K562 (cell line): ENCODE measurements around the gene ITPRIP. TPM values are rescaled to one million over a fixed set of nuclear protein-coding genes. Genes with fewer than 3 reads are reported as not detected.

Experiments
- ATAC-seq: fragments of 200-7000 bp; cut with Tn5 transposase; 3 replicates; pipeline ENCODE4 v1.9.1; 2020; ENCODE audit warnings: moderate library complexity
- BruUV-seq: library from RNA; stranded (reverse); fragments of 400-500 nt; replicated peaks from 2 replicates; lab custom pipeline; 2021; lab: Mats Ljungman, UMichigan
- CTCF ChIA-PET: fragments of 300-600 bp; formaldehyde crosslinking; extraction: SDS; loops from one replicate; lab custom pipeline; 2021; ENCODE audit warnings: low intra/inter-chr PET ratio; lab: Yijun Ruan, JAX
- POLR2A ChIA-PET: fragments of 300-600, 350-650 bp; sonication (Branson Sonifier 250); formaldehyde crosslinking; extraction: SDS; loops from one replicate; lab custom pipeline; 2021; ENCODE audit warnings: antibody characterized with exemption, inconsistent platforms; lab: Yijun Ruan, JAX
- DNase-seq, 4 experiments: peaks; one replicate each; pipeline versions ENCODE4 v3.0.0 to v3.0.0-alpha.2; 2011 to 2018; ENCODE audit warnings: low spot score in 3 of 4, mixed read lengths in 3 of 4; ENCODE audit errors: extremely low read depth in 1 of 4
- FAIRE-seq: peaks from 2 replicates; lab custom pipeline; 2011; peaks lifted over from hg19 to GRCh38; lab: Jason Lieb, UNC
- H2AFZ ChIP-seq: 2 replicates; pipeline ENCODE4 v1.6.0; 2011; ENCODE audit warnings: low read depth, low read length, control low read depth, inconsistent platforms
- H3K27ac ChIP-seq: fragments of 200-600 bp; 3 replicates; pipeline ENCODE4 v1.8.0; 2011; ENCODE audit warnings: low read depth, mild to moderate bottlenecking, control low read depth, inconsistent platforms, low read length, moderate library complexity, mixed read lengths; ENCODE audit errors: extremely low read depth
- H3K27me3 ChIP-seq, 2 experiments: fragments of 300-600 bp in 1 of 2; 2 replicates in 1 of 2; 3 replicates in 1 of 2; pipeline versions ENCODE4 v1.6.0 to v1.8.0; 2011; ENCODE audit warnings: inconsistent platforms in 2 of 2, low read length in 2 of 2, mild to moderate bottlenecking in 1 of 2, mixed read lengths in 1 of 2, moderate library complexity in 1 of 2; ENCODE audit not compliant: control insufficient read depth in 2 of 2, insufficient read depth in 2 of 2
- H3K36me3 ChIP-seq: fragments of 300-600 bp; 3 replicates; pipeline ENCODE4 v1.8.0; 2011; ENCODE audit warnings: mild to moderate bottlenecking, low read length, inconsistent platforms; ENCODE audit not compliant: control insufficient read depth, insufficient read depth
- H3K4me1 ChIP-seq, 2 experiments: fragments of 200-600 bp in 1 of 2; replicated peaks in 1 of 2; 2 replicates in 1 of 2; 3 replicates in 1 of 2; pipeline versions ENCODE4 v1.5.1 to v1.8.0; 2011; ENCODE audit warnings: inconsistent platforms in 2 of 2, low read length in 2 of 2, mild to moderate bottlenecking in 1 of 2, mixed read lengths in 1 of 2, moderate library complexity in 1 of 2; ENCODE audit not compliant: control insufficient read depth in 2 of 2, insufficient read depth in 2 of 2
- H3K4me2 ChIP-seq: 2 replicates; pipeline ENCODE4 v1.6.1; 2011; ENCODE audit warnings: low read length, control low read depth, inconsistent platforms, mixed read lengths; ENCODE audit not compliant: insufficient read depth
- H3K4me3 ChIP-seq: fragments of 200-600 bp; sonication (generic), shearing (Covaris generic); 2 replicates; pipeline ENCODE4 v1.5.1; 2016; ENCODE audit warnings: control low read depth, inconsistent platforms
- H3K79me2 ChIP-seq: fragments of 200-600 bp; 3 replicates; pipeline ENCODE4 v1.8.0; 2011; ENCODE audit warnings: low read length, inconsistent platforms; ENCODE audit not compliant: control insufficient read depth, insufficient read depth
- H3K9ac ChIP-seq, 2 experiments: 2 replicates each; pipeline versions ENCODE4 v1.6.0 to v1.6.1; 2011; ENCODE audit warnings: low read depth in 2 of 2, low read length in 2 of 2, control low read depth in 1 of 2, inconsistent platforms in 1 of 2, mild to moderate bottlenecking in 1 of 2, mixed read lengths in 1 of 2; ENCODE audit not compliant: insufficient read depth in 1 of 2
- H3K9me1 ChIP-seq: one replicate; pipeline ENCODE4 v1.6.0; 2011; ENCODE audit warnings: inconsistent platforms, mild to moderate bottlenecking, low read length, moderate library complexity; ENCODE audit not compliant: control insufficient read depth, insufficient read depth
- H3K9me3 ChIP-seq: replicated peaks from 2 replicates; pipeline ENCODE4 v1.5.1; 2011; ENCODE audit warnings: low read depth, low read length, inconsistent platforms; ENCODE audit not compliant: control insufficient read depth, insufficient read depth
- H4K20me1 ChIP-seq: replicated peaks from 2 replicates; pipeline ENCODE4 v1.6.1; 2011; ENCODE audit warnings: low read length, inconsistent platforms, mixed read lengths; ENCODE audit not compliant: control insufficient read depth, insufficient read depth
- ARNT ChIP-seq, 2 experiments: fragments of 450-650 bp; IDR thresholded peaks; 2 replicates each; pipeline ENCODE4 v1.6.1; 2016; ENCODE audit warnings: mild to moderate bottlenecking in 1 of 2
- CBFB ChIP-seq: sonication (generic); formaldehyde crosslinking; IDR thresholded peaks from 2 replicates; pipeline ENCODE4 v1.4.0; 2020; ENCODE audit warnings: mild to moderate bottlenecking, missing genetic modification reagents
- ELK1 ChIP-seq: sonication (generic); formaldehyde crosslinking; IDR thresholded peaks from 2 replicates; pipeline ENCODE4 v1.8.1; 2022; ENCODE audit warnings: missing genetic modification reagents
- FOXJ3 ChIP-seq: sonication (generic); formaldehyde crosslinking; IDR thresholded peaks from 2 replicates; pipeline ENCODE4 v1.4.0; 2020; ENCODE audit warnings: mild to moderate bottlenecking, missing genetic modification reagents
- HES1 ChIP-seq: fragments of 450-650 bp; IDR thresholded peaks from 2 replicates; pipeline ENCODE4 v1.6.1; 2016; ENCODE audit warnings: low read depth, mild to moderate bottlenecking, moderate library complexity
- HMGXB4 ChIP-seq: sonication (generic); formaldehyde crosslinking; IDR thresholded peaks from 2 replicates; pipeline ENCODE4 v1.8.1; 2023; ENCODE audit warnings: mild to moderate bottlenecking, missing genetic modification reagents
- IFI16 ChIP-seq: fragments of 250-450 bp; sonication (Bioruptor Pico); IDR thresholded peaks from 2 replicates; pipeline ENCODE4 v2.1.2; 2022; ENCODE audit warnings: mild to moderate bottlenecking, inconsistent platforms
- MAFK ChIP-seq: IDR thresholded peaks from 2 replicates; pipeline ENCODE4 v1.6.1; 2011; ENCODE audit warnings: low read length, improper control_type of control experiment
- MNT ChIP-seq, 2 experiments: fragments of 450-650 bp; conservative IDR thresholded peaks; 2 replicates each; pipeline ENCODE4 v1.6.1; 2017; ENCODE audit warnings: mild to moderate bottlenecking in 2 of 2, moderate library complexity in 2 of 2
- MTA1 ChIP-seq: fragments of 450-650 bp; IDR thresholded peaks from 2 replicates; pipeline ENCODE4 v1.6.1; 2017; ENCODE audit warnings: borderline replicate concordance
- PHB2 ChIP-seq: fragments of 450-650 bp; IDR thresholded peaks from 2 replicates; pipeline ENCODE4 v1.6.1; 2017; ENCODE audit warnings: low read depth
- TBL1XR1 ChIP-seq, 2 experiments: IDR thresholded peaks; 2 replicates each; pipeline ENCODE4 v1.6.1; 2012; ENCODE audit warnings: improper control_type of control experiment in 2 of 2, low read length in 2 of 2, mild to moderate bottlenecking in 1 of 2
- ZNF282 ChIP-seq: sonication (generic); formaldehyde crosslinking; IDR thresholded peaks from 2 replicates; pipeline ENCODE4 v1.8.1; 2023; ENCODE audit warnings: missing genetic modification reagents
- ZNF512 ChIP-seq: IDR thresholded peaks from 2 replicates; pipeline ENCODE4 v1.6.1; 2016; ENCODE audit warnings: missing genetic modification characterization, missing compliant biosample characterization
- ZNF589 ChIP-seq: fragments of 200-800 bp; sonication (Bioruptor generic); IDR thresholded peaks from 2 replicates; pipeline ENCODE4 v1.6.1; 2016; ENCODE audit warnings: low read depth, missing genetic modification characterization, missing compliant biosample characterization
- WGBS: fragments of 100-300 bp; shearing (Covaris generic); methylation state at CpG from one replicate; pipeline ENCODE4 v1.1.6; 2016; ENCODE audit warnings: low coverage, mixed read lengths; ENCODE audit not compliant: insufficient coverage; ENCODE audit errors: missing lambda C conversion rate; 5-methylcytosine and 5-hydroxymethylcytosine counted together
- in situ Hi-C: fragments of 300-500 bp; cut with MboI; formaldehyde crosslinking; loops from 4 replicates; pipeline ENCODE4 v1.15.0; 2018; ENCODE audit warnings: inconsistent platforms, mixed read lengths
- intact Hi-C: fragments of 100-400 bp; cut with micrococcal nuclease; formaldehyde crosslinking; loops from 2 replicates; pipeline ENCODE4 v1.14.2; 2022
- polyA plus RNA-seq, 8 experiments: library from polyadenylated mRNA; depleted of rRNA in 4 of 8; stranded (reverse) in 5 of 8; unstranded in 3 of 8; fragments of >200 nt; fragmentation: Nextera tagmentation in 2 of 8; fragmentation: Illumina TruSeq in 1 of 8; extraction: Ambion mirVana in 2 of 8; extraction: Trizol in 1 of 8; gene quantifications; 2 replicates each; pipeline versions ENCODE4 v1.2.1 to v1.2.3, GENCODE V29; 2011 to 2014; ENCODE audit warnings: inconsistent platforms in 1 of 8, missing spikeins in 1 of 8
- total RNA-seq, 7 experiments: library from RNA; depleted of rRNA in 6 of 7; stranded (reverse); fragments of >200 nt in 6 of 7; fragmentation: Illumina TruSeq in 2 of 7; extraction: Trizol in 2 of 7; gene quantifications; 2 replicates each; pipeline versions ENCODE4 v1.2.1 to v1.2.3, GENCODE V29; 2011 to 2021; ENCODE audit warnings: low replicate concordance in 1 of 7

Gene ITPRIP
- total and polyA plus RNA-seq, 9 of the 15 experiments (the other 6 are each of a cell fraction or from before 2014, with no cell fraction given), result 4.4 to 28.5 (median 10.9) TPM

- no peak overlapping the region for H2AFZ ChIP-seq
- ATAC-seq (no peak), FAIRE-seq (no peak), DNase-seq (no peak)
- in situ Hi-C loops (loop anchor here (5.0 kb wide), 1 partner anchor 32 kb away; no protein-coding TSS in a partner anchor), intact Hi-C loops (no loop called here)
- ChIA-PET CTCF (no interaction called here), POLR2A (interaction anchor here (0.6 to 1.0 kb wide), 3 partner anchors 9 to 275 kb away, joined by 3 read pairs; no protein-coding TSS in a partner anchor)
- no peak overlapping the region for H3K27ac ChIP-seq
- peaks cover 76% of the 10 kb centered on the region for H3K79me2 ChIP-seq
- no peak overlapping the region for H3K4me3 ChIP-seq
- H3K4me2 ChIP-seq, result no peak overlapping the region
- WGBS, result 92% methylated on average over 19 of the region's 43 CpGs
- H3K9ac ChIP-seq, result no peak overlapping the region
- H3K27me3 ChIP-seq, result no peaks in the 10 kb centered on the region
- no peaks in the 10 kb centered on the region for H3K9me3 ChIP-seq
- H3K4me1 ChIP-seq, result no peaks in the 10 kb centered on the region
- BruUV-seq, result no TSS peak
- peaks cover 5% of the 10 kb centered on the region for H3K9me1 ChIP-seq
- H4K20me1 ChIP-seq, result peaks cover 45% of the 10 kb centered on the region
- peaks cover 95% of the 10 kb centered on the region; the same call in 2 of the 3 replicates for H3K36me3 ChIP-seq
- TF ChIP-seq ARNT (IDR thresholded peaks at IDR 0.05), result no peak
- TF ChIP-seq FOXJ3 (CRISPR knock-in tag), result no peak
- TF ChIP-seq ELK1 (CRISPR knock-in tag), result no peak
- TF ChIP-seq IFI16 (CRISPR knock-in tag), result no peak
- TF ChIP-seq HMGXB4 (CRISPR knock-in tag), result no peak
- TF ChIP-seq CBFB (CRISPR knock-in tag), result no peak
- TF ChIP-seq TBL1XR1 (IDR thresholded peaks at IDR 0.05; ENCODE audit: low read length in 2 of 2), result no peak
- no peak for TF ChIP-seq MAFK
- no peak for TF ChIP-seq HES1
- TF ChIP-seq ZNF282 (CRISPR knock-in tag), result no peak
- TF ChIP-seq MTA1, result no peak
- TF ChIP-seq PHB2, result no peak
- no peak for TF ChIP-seq MNT (conservative IDR thresholded peaks at IDR 0.05)
- no peak for TF ChIP-seq ZNF589
- TF ChIP-seq ZNF512 (tag), result no peak
Measured at GRCh38 chr10:104314591-104315485, 23.4 kb downstream of the ITPRIP start.
